ENCODE results near the gene HMGXB3.

GRCh38 chr5:150014456-150014855 lies 13.9 kb downstream of the HMGXB3 start:
- TF ChIP-seq, protein P1, sequence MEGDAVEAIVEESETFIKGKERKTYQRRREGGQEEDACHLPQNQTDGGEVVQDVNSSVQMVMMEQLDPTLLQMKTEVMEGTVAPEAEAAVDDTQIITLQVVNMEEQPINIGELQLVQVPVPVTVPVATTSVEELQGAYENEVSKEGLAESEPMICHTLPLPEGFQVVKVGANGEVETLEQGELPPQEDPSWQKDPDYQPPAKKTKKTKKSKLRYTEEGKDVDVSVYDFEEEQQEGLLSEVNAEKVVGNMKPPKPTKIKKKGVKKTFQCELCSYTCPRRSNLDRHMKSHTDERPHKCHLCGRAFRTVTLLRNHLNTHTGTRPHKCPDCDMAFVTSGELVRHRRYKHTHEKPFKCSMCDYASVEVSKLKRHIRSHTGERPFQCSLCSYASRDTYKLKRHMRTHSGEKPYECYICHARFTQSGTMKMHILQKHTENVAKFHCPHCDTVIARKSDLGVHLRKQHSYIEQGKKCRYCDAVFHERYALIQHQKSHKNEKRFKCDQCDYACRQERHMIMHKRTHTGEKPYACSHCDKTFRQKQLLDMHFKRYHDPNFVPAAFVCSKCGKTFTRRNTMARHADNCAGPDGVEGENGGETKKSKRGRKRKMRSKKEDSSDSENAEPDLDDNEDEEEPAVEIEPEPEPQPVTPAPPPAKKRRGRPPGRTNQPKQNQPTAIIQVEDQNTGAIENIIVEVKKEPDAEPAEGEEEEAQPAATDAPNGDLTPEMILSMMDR (IDR thresholded peaks at IDR 0.05; ENCODE audit: poor library complexity, severe bottlenecking): no peak
- TF ChIP-seq MXI1 (conservative IDR thresholded peaks at IDR 0.05; ENCODE audit: poor library complexity, severe bottlenecking) (no peak), EP300 (conservative IDR thresholded peaks at IDR 0.05; ENCODE audit: poor library complexity, severe bottlenecking) (no peak), RAD21 (conservative IDR thresholded peaks at IDR 0.05) (no peak), EZH2 (IDR thresholded peaks at IDR 0.05; ENCODE audit: borderline replicate concordance, insufficient read depth, low read length, poor library complexity, severe bottlenecking) (no peak), POLR2AphosphoS5 (IDR thresholded peaks at IDR 0.05) (no peak), TAF1 (IDR thresholded peaks at IDR 0.05; ENCODE audit: low read depth) (no peak)
- TF ChIP-seq, protein P2, sequence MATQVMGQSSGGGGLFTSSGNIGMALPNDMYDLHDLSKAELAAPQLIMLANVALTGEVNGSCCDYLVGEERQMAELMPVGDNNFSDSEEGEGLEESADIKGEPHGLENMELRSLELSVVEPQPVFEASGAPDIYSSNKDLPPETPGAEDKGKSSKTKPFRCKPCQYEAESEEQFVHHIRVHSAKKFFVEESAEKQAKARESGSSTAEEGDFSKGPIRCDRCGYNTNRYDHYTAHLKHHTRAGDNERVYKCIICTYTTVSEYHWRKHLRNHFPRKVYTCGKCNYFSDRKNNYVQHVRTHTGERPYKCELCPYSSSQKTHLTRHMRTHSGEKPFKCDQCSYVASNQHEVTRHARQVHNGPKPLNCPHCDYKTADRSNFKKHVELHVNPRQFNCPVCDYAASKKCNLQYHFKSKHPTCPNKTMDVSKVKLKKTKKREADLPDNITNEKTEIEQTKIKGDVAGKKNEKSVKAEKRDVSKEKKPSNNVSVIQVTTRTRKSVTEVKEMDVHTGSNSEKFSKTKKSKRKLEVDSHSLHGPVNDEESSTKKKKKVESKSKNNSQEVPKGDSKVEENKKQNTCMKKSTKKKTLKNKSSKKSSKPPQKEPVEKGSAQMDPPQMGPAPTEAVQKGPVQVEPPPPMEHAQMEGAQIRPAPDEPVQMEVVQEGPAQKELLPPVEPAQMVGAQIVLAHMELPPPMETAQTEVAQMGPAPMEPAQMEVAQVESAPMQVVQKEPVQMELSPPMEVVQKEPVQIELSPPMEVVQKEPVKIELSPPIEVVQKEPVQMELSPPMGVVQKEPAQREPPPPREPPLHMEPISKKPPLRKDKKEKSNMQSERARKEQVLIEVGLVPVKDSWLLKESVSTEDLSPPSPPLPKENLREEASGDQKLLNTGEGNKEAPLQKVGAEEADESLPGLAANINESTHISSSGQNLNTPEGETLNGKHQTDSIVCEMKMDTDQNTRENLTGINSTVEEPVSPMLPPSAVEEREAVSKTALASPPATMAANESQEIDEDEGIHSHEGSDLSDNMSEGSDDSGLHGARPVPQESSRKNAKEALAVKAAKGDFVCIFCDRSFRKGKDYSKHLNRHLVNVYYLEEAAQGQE (IDR thresholded peaks at IDR 0.05; ENCODE audit: borderline replicate concordance): no peak
